Measurements from ENCODE around the gene ERO1B. TPM values are rescaled to one million over a fixed set of nuclear protein-coding genes. Genes with fewer than 3 reads are reported as not detected.

Gene ERO1B
- total RNA-seq, 1 experiment from 2014 or later, result 5.4 TPM

- ATAC-seq (peak; percentile 59), DNase-seq (ENCODE audit: low read depth, low spot score) (no peak)
- Histone ChIP-seq H3K36me3 (ENCODE audit: control insufficient read depth in 1 of 2, insufficient read depth in 2 of 2, low read length in 2 of 2) (no peaks in the 10 kb centered on the region), H4K20me1 (ENCODE audit: insufficient read depth) (no peaks in the 10 kb centered on the region), H3K4me2 (ENCODE audit: low read length) (no peak overlapping the region), H3K79me2 (ENCODE audit: insufficient read depth, low read length) (no peaks in the 10 kb centered on the region), H3K9me2 (ENCODE audit: insufficient read depth) (no peaks in the 10 kb centered on the region), H3K27ac (ENCODE audit: low read depth, low read length) (no peak overlapping the region), H3K4me3 (replicated peaks in 1 of 2; ENCODE audit: low read depth in 1 of 2, low read length in 2 of 2) (no peak overlapping the region), H3K4me1 (ENCODE audit: control insufficient read depth in 1 of 2, insufficient read depth in 2 of 2, low read length in 2 of 2) (no peaks in the 10 kb centered on the region), H3K9ac (ENCODE audit: low read length) (no peak overlapping the region), H3K9me3 (ENCODE audit: control insufficient read depth in 1 of 2, insufficient read depth in 1 of 2, low read depth in 1 of 2, low read length in 2 of 2) (no peaks in the 10 kb centered on the region), H2AFZ (ENCODE audit: low read depth, low read length, poor library complexity, severe bottlenecking) (no peak overlapping the region), H3K27me3 (ENCODE audit: insufficient read depth, low read length) (no peaks in the 10 kb centered on the region)
- no TSS peak for BruUV-seq (replicated peaks)
- ChIA-PET CTCF (no interaction called here), POLR2A (no interaction called here), RAD21 (ENCODE audit: low non-redundant PET in 1 of 2, low total read pairs in 2 of 2, uncharacterized antibody in 2 of 2, unreplicated experiment in 2 of 2) (no interaction called here)
- intact Hi-C loops (cut with micrococcal nuclease), result loop anchor here (10.0 kb wide), 1 partner anchor 143 kb away; the partner anchor contains the start of gene GPR137B
- no peak for TF ChIP-seq ZNF274 (IDR thresholded peaks at IDR 0.05; ENCODE audit: low read depth, low read length)
- TF ChIP-seq RAD21 (IDR thresholded peaks at IDR 0.05; ENCODE audit: low read depth), result no peak
- no peak for TF ChIP-seq ATF3 (IDR thresholded peaks at IDR 0.05)
- TF ChIP-seq ELF1 (IDR thresholded peaks at IDR 0.05; ENCODE audit: borderline replicate concordance, low read depth), result no peak
- TF ChIP-seq CEBPB (IDR thresholded peaks at IDR 0.05; ENCODE audit: low read depth), result no peak
- no peak for TF ChIP-seq EZH2 (IDR thresholded peaks at IDR 0.05)
- TF ChIP-seq FOSL1 (IDR thresholded peaks at IDR 0.05; ENCODE audit: low read depth), result no peak
- no peak for TF ChIP-seq ZFX (IDR thresholded peaks at IDR 0.05)
- TF ChIP-seq POLR2A (IDR thresholded peaks at IDR 0.05; ENCODE audit: borderline replicate concordance, extremely low read depth, insufficient read depth, insufficient read length), result no peak
- no peak for TF ChIP-seq REST (IDR thresholded peaks at IDR 0.05; ENCODE audit: low read depth)
- TF ChIP-seq SIN3A (IDR thresholded peaks at IDR 0.05; ENCODE audit: low read depth), result no peak
- no peak for TF ChIP-seq EZH2phosphoT487 (IDR thresholded peaks at IDR 0.05; ENCODE audit: borderline replicate concordance)
- TF ChIP-seq SP1 (IDR thresholded peaks at IDR 0.05; ENCODE audit: low read depth), result no peak
- TF ChIP-seq MAX (IDR thresholded peaks at IDR 0.05), result no peak
- TF ChIP-seq SRF (IDR thresholded peaks at IDR 0.05; ENCODE audit: low read depth), result no peak
- no peak for TF ChIP-seq YY1 (IDR thresholded peaks at IDR 0.05; ENCODE audit: extremely low read depth, insufficient replicate concordance, low read depth, low read length)
- TF ChIP-seq JUND (IDR thresholded peaks at IDR 0.05), result no peak
These were observed 6.2 kb upstream of the ERO1B start for GRCh38 chr1:236287757-236288619.
